GM12878 (cell line): Measurements from ENCODE around the gene UBAP1L. TPM values are rescaled to one million over a fixed set of nuclear protein-coding genes. Genes with fewer than 3 reads are reported as not detected.

Source experiments
- ATAC-seq: fragments of 200-7000 bp; cut with Tn5 transposase; 3 replicates; pipeline ENCODE4 v1.9.1; 2020; ENCODE audit warnings: mild to moderate bottlenecking, moderate library complexity
- BruUV-seq: library from RNA; stranded (reverse); fragments of 400-500 nt; replicated peaks from 2 replicates; lab custom pipeline; 2021; lab: Mats Ljungman, UMichigan
- CTCF ChIA-PET: fragments of 300-600 bp; sonication (Branson Sonifier 250); formaldehyde crosslinking; extraction: SDS; loops from one replicate; lab custom pipeline; 2021; ENCODE audit warnings: inconsistent platforms; lab: Yijun Ruan, JAX
- POLR2A ChIA-PET: fragments of 350-600 bp; formaldehyde crosslinking; extraction: SDS; loops from one replicate; lab custom pipeline; 2021; ENCODE audit warnings: inconsistent platforms; lab: Charles Lee
- RAD21 ChIA-PET: fragments of 300-600 bp; sonication (Branson Sonifier 250); formaldehyde crosslinking; loops from one replicate; lab custom pipeline; 2023; ENCODE audit warnings: antibody characterized with exemption; ENCODE audit not compliant: unreplicated experiment; lab: Charles Lee
- SMC1A ChIA-PET: fragments of 300-600 bp; sonication (Branson Sonifier 250); formaldehyde crosslinking; loops from one replicate; lab custom pipeline; 2023; ENCODE audit not compliant: unreplicated experiment, uncharacterized antibody; lab: Charles Lee
- DNase-seq: peaks from one replicate; pipeline ENCODE4 v3.0.0-alpha.2; 2011; ENCODE audit warnings: low read depth, low spot score
- FAIRE-seq: peaks from 3 replicates; lab custom pipeline; 2011; peaks lifted over from hg19 to GRCh38; lab: Jason Lieb, UNC
- H2AFZ ChIP-seq: 2 replicates; pipeline ENCODE4 v1.6.0; 2011; ENCODE audit warnings: low read depth, low read length, control low read depth; ENCODE audit not compliant: control insufficient read depth
- H3K27ac ChIP-seq: 2 replicates; pipeline ENCODE4 v1.5.1; 2011; ENCODE audit warnings: control low read depth; ENCODE audit not compliant: control insufficient read depth, insufficient read depth
- H3K27me3 ChIP-seq, 2 experiments: replicated peaks in 1 of 2; 2 replicates each; pipeline versions ENCODE4 v1.6.0 to v1.6.1; 2011; ENCODE audit warnings: low read length in 1 of 2; ENCODE audit not compliant: control insufficient read depth in 2 of 2, insufficient read depth in 2 of 2
- H3K36me3 ChIP-seq, 2 experiments: 2 replicates each; pipeline ENCODE4 v1.5.1; 2011; ENCODE audit warnings: low read length in 1 of 2; ENCODE audit not compliant: control insufficient read depth in 2 of 2, insufficient read depth in 2 of 2
- H3K4me1 ChIP-seq: 2 replicates; pipeline ENCODE4 v1.6.1; 2011; ENCODE audit warnings: mild to moderate bottlenecking, low read length, moderate library complexity, mixed read lengths; ENCODE audit not compliant: control insufficient read depth, insufficient read depth
- H3K4me2 ChIP-seq: 2 replicates; pipeline ENCODE4 v1.6.0; 2011; ENCODE audit warnings: control low read depth; ENCODE audit not compliant: control insufficient read depth, insufficient read depth
- H3K4me3 ChIP-seq: fragments of 200-600 bp; sonication (generic); 2 replicates; pipeline ENCODE4 v1.5.1; 2016
- H3K79me2 ChIP-seq: 2 replicates; pipeline ENCODE4 v1.6.0; 2011; ENCODE audit warnings: low read length; ENCODE audit not compliant: control insufficient read depth, insufficient read depth
- H3K9ac ChIP-seq: 2 replicates; pipeline ENCODE4 v1.8.0; 2011; ENCODE audit warnings: low read length, control low read depth, mixed read lengths; ENCODE audit not compliant: control insufficient read depth, insufficient read depth
- H3K9me3 ChIP-seq: replicated peaks from 3 replicates; pipeline ENCODE4 v1.5.1; 2011; ENCODE audit warnings: mild to moderate bottlenecking, low read length; ENCODE audit not compliant: control insufficient read depth, insufficient read depth
- H4K20me1 ChIP-seq: 2 replicates; pipeline ENCODE4 v1.6.0; 2011; ENCODE audit not compliant: control insufficient read depth, insufficient read depth
- ATF3 ChIP-seq: IDR thresholded peaks from 2 replicates; pipeline ENCODE4 v1.6.1; 2011; ENCODE audit warnings: low read depth, mild to moderate bottlenecking, low read length, moderate library complexity, borderline replicate concordance; ENCODE audit errors: extremely low read depth
- DPF2 ChIP-seq: fragments of 450-650 bp; IDR thresholded peaks from 2 replicates; pipeline ENCODE4 v1.6.1; 2017; ENCODE audit warnings: mild to moderate bottlenecking
- IKZF2 ChIP-seq, 2 experiments: fragments of 450-650 bp; IDR thresholded peaks; 2 replicates each; pipeline ENCODE4 v1.6.1; 2017; ENCODE audit warnings: mild to moderate bottlenecking in 2 of 2, moderate library complexity in 2 of 2
- IRF3 ChIP-seq: fragments of 450-650 bp; IDR thresholded peaks from 2 replicates; pipeline ENCODE4 v1.6.1; 2014; ENCODE audit warnings: mild to moderate bottlenecking
- MTA2 ChIP-seq: fragments of 450-650 bp; IDR thresholded peaks from 2 replicates; pipeline ENCODE4 v1.6.1; 2016; ENCODE audit warnings: low read depth, mild to moderate bottlenecking, moderate library complexity
- PBX3 ChIP-seq: IDR thresholded peaks from 2 replicates; pipeline ENCODE4 v1.6.1; 2011; ENCODE audit warnings: mild to moderate bottlenecking, low read depth, low read length, moderate library complexity; ENCODE audit not compliant: insufficient replicate concordance
- RAD51 ChIP-seq: fragments of 450-650 bp; IDR thresholded peaks from 2 replicates; pipeline ENCODE4 v1.6.1; 2016; ENCODE audit warnings: moderate library complexity, mild to moderate bottlenecking, inconsistent platforms
- SP1 ChIP-seq: IDR thresholded peaks from one replicate; pipeline ENCODE4 v1.6.1; 2011; ENCODE audit warnings: low read depth, low read length
- WRNIP1 ChIP-seq: IDR thresholded peaks from 2 replicates; pipeline ENCODE4 v1.6.1; 2011; ENCODE audit warnings: low read depth, low read length, improper control_type of control experiment, borderline replicate concordance
- ZBTB40 ChIP-seq: fragments of 450-650 bp; IDR thresholded peaks from 2 replicates; pipeline ENCODE4 v1.6.1; 2016; ENCODE audit warnings: mild to moderate bottlenecking, moderate library complexity, borderline replicate concordance
- WGBS: methylation state at CpG from one replicate; pipeline ENCODE4 v1.1.6; 2016; ENCODE audit warnings: low lambda C conversion rate; ENCODE audit not compliant: insufficient replicate concordance, insufficient coverage; ENCODE audit errors: missing lambda C conversion rate; 5-methylcytosine and 5-hydroxymethylcytosine counted together
- in situ Hi-C: fragments of 300-500 bp; cut with MboI; formaldehyde crosslinking; loops from 9 replicates; pipeline ENCODE4 v1.14.3; 2018; ENCODE audit warnings: mixed read lengths
- intact Hi-C: fragments of 100-400 bp; cut with micrococcal nuclease; formaldehyde crosslinking; loops from one replicate; pipeline ENCODE4 v1.14.2; 2022; ENCODE audit not compliant: unreplicated experiment
- polyA plus RNA-seq, 11 experiments: library from polyadenylated mRNA; depleted of rRNA in 4 of 11; unstranded in 6 of 11; stranded (reverse) in 5 of 11; fragments of >200 nt; fragmentation: Nextera tagmentation in 4 of 11; fragmentation: Illumina TruSeq in 1 of 11; extraction: Ambion mirVana in 4 of 11; extraction: Trizol in 1 of 11; gene quantifications; 1 replicate in 1 of 11; 2 replicates in 10 of 11; pipeline versions ENCODE4 v1.2.1 to v1.2.3, GENCODE V29; 2011 to 2016; ENCODE audit warnings: inconsistent platforms in 2 of 11, missing spikeins in 2 of 11, low read depth in 1 of 11
- total RNA-seq, 4 experiments: library from RNA; depleted of rRNA in 3 of 4; stranded (reverse); fragments of >200 nt in 3 of 4; fragmentation: Illumina TruSeq in 1 of 4; extraction: Trizol in 1 of 4; gene quantifications; 2 replicates each; pipeline versions ENCODE4 v1.2.1 to v1.2.3, GENCODE V29; 2013 to 2021
- TF ChIP-seq, protein P1 (sequence below): IDR thresholded peaks from 2 replicates; pipeline ENCODE4 v1.6.1; 2011; ENCODE audit warnings: borderline replicate concordance, low read depth, mild to moderate bottlenecking, moderate library complexity, mixed read lengths, low read length; ENCODE audit not compliant: insufficient read depth; ENCODE audit errors: extremely low read length
- TF ChIP-seq, protein P2 (sequence below): IDR thresholded peaks from 2 replicates; pipeline ENCODE4 v1.6.1; 2012; ENCODE audit warnings: low read depth, low read length, improper control_type of control experiment
- TF ChIP-seq, protein P3 (sequence below): IDR thresholded peaks from 2 replicates; pipeline ENCODE4 v1.6.1; 2012; ENCODE audit warnings: low read length, inconsistent platforms

Gene UBAP1L
- total and polyA plus RNA-seq, 10 of the 15 experiments (the other 5 are each of a cell fraction or from before 2014, with no cell fraction given), result 0.03 to 2.6 (median 1.0) TPM

DNA sequence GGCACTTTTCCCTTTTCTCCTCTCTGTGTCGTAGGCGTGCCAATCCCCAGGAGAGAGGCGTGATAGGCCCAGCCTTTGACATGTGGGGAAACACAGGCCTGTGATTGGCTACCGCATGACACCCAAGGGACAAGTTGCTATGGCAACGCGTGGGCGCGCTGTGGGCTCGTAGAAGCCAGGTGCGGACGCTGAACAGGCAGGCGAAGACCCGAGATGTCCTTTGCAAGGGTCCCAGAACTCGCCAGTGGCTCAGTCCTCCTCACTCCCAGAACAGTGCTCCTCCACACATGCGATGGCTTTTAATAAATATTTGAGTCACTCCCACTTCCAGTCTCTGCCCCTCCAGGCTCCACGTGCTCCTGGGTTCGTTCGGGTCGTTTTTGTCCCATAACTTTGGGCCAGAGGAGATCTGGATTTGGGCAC, 65.6 kb downstream of the UBAP1L start:
- no peaks in the 10 kb centered on the region for H3K79me2 ChIP-seq
- H3K4me3 ChIP-seq, result peak overlapping the region; percentile 53; the same call in 1 of the 2 replicates
- FAIRE-seq (peak; percentile 98), DNase-seq (peak; percentile 90), ATAC-seq (peak; percentile 97)
- peak overlapping the region; percentile 97 for H3K4me2 ChIP-seq
- H4K20me1 ChIP-seq, result no peaks in the 10 kb centered on the region
- H3K4me1 ChIP-seq, result peaks cover 8% of the 10 kb centered on the region
- H3K36me3 ChIP-seq, result no peaks in the 10 kb centered on the region
- ChIA-PET POLR2A (interaction anchor here (0.6 kb wide), 2 partner anchors 23 to 232 kb away, joined by 3 to 6 read pairs; no protein-coding TSS in a partner anchor), SMC1A (no interaction called here), RAD21 (no interaction called here), CTCF (interaction anchor here (0.5 to 1.0 kb wide), 2 partner anchors 16 to 493 kb away, joined by 3 to 4 read pairs; no protein-coding TSS in a partner anchor)
- no peak overlapping the region for H3K9ac ChIP-seq
- H3K9me3 ChIP-seq, result no peaks in the 10 kb centered on the region
- H3K27me3 ChIP-seq, result no peaks in the 10 kb centered on the region
- 4% methylated on average over 19 of the region's 19 CpGs for WGBS
- intact Hi-C loops, result no loop called here
- H2AFZ ChIP-seq, result no peak overlapping the region; the same call in 1 of the 2 replicates
- no peak overlapping the region for H3K27ac ChIP-seq
- in situ Hi-C loops, result loop anchor here (5.0 kb wide), 1 partner anchor 248 kb away; the partner anchor contains the start of gene RNU5A-1
- no TSS peak for BruUV-seq
- no peak for TF ChIP-seq MTA2
- TF ChIP-seq DPF2, result peak; percentile 65
- peak; percentile 89 for TF ChIP-seq RAD51
- peak; percentile 90 for TF ChIP-seq SP1
- TF ChIP-seq ATF3, result peak; percentile 62; the same call in 1 of the 2 replicates
- TF ChIP-seq IRF3, result peak; percentile 60; the same call in 1 of the 2 replicates
- TF ChIP-seq IKZF2 (IDR thresholded peaks at IDR 0.05), result peak in 1 of 2 experiments; percentile 64; a peak in 1 of 4 replicates
- TF ChIP-seq, protein P1, sequence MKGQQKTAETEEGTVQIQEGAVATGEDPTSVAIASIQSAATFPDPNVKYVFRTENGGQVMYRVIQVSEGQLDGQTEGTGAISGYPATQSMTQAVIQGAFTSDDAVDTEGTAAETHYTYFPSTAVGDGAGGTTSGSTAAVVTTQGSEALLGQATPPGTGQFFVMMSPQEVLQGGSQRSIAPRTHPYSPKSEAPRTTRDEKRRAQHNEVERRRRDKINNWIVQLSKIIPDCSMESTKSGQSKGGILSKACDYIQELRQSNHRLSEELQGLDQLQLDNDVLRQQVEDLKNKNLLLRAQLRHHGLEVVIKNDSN, result peak; percentile 93
- TF ChIP-seq, protein P2, sequence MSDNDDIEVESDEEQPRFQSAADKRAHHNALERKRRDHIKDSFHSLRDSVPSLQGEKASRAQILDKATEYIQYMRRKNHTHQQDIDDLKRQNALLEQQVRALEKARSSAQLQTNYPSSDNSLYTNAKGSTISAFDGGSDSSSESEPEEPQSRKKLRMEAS, result peak; percentile 83
- no peak for TF ChIP-seq WRNIP1
- TF ChIP-seq ZBTB40, result peak; percentile 50; the same call in 1 of the 2 replicates
- TF ChIP-seq PBX3, result peak; percentile 66
- TF ChIP-seq, protein P3, sequence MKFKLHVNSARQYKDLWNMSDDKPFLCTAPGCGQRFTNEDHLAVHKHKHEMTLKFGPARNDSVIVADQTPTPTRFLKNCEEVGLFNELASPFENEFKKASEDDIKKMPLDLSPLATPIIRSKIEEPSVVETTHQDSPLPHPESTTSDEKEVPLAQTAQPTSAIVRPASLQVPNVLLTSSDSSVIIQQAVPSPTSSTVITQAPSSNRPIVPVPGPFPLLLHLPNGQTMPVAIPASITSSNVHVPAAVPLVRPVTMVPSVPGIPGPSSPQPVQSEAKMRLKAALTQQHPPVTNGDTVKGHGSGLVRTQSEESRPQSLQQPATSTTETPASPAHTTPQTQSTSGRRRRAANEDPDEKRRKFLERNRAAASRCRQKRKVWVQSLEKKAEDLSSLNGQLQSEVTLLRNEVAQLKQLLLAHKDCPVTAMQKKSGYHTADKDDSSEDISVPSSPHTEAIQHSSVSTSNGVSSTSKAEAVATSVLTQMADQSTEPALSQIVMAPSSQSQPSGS, result no peak
